SJSA1 (cell line): ENCODE measurements around the gene MIR17HG. TPM values are rescaled to one million over a fixed set of nuclear protein-coding genes. Genes with fewer than 3 reads are reported as not detected.
"Not testable (repeated sequence)": the region's sequence is repeated elsewhere in the genome, so short reads cannot be mapped to it uniquely, and the experiment has no call there.

Experiments
- DNase-seq, 2 experiments: peaks; one replicate each; pipeline ENCODE4 v3.0.0-alpha.2; 2015 to 2020; ENCODE audit warnings: low spot score in 2 of 2, low read depth in 1 of 2
- H3K27ac ChIP-seq: fragments of 250-450 bp; sonication (Bioruptor Pico); 2 replicates; pipeline ENCODE4 v1.5.1; 2020; ENCODE audit warnings: mild to moderate bottlenecking, moderate library complexity
- H3K27me3 ChIP-seq: fragments of 250-450 bp; sonication (Bioruptor Pico); replicated peaks from 2 replicates; pipeline ENCODE4 v1.5.1; 2020; ENCODE audit warnings: mild to moderate bottlenecking, moderate library complexity
- H3K36me3 ChIP-seq: fragments of 250-450 bp; sonication (Bioruptor Pico); 2 replicates; pipeline ENCODE4 v1.5.1; 2020; ENCODE audit warnings: mild to moderate bottlenecking
- H3K4me1 ChIP-seq: fragments of 250-450 bp; sonication (Bioruptor Pico); replicated peaks from 2 replicates; pipeline ENCODE4 v1.6.1; 2021; ENCODE audit warnings: mild to moderate bottlenecking
- H3K4me3 ChIP-seq: fragments of 250-450 bp; sonication (Bioruptor Pico); 2 replicates; pipeline ENCODE4 v1.5.1; 2020; ENCODE audit warnings: mild to moderate bottlenecking
- H3K9me3 ChIP-seq: fragments of 250-450 bp; sonication (Bioruptor Pico); replicated peaks from 2 replicates; pipeline ENCODE4 v1.5.1; 2020; ENCODE audit warnings: mild to moderate bottlenecking
- total RNA-seq: library from RNA; depleted of rRNA; stranded (reverse); fragments of >200 nt; shearing (Covaris generic); gene quantifications from 2 replicates; pipeline ENCODE4 v1.2.3, GENCODE V29; 2014

Gene MIR17HG
- total RNA-seq, 1 experiment from 2014 or later, result 3.0 TPM

- Histone ChIP-seq H3K27me3 (peaks cover 8% of the 10 kb centered on the region; the same call in 1 of the 2 replicates), H3K4me3 (no peak overlapping the region), H3K27ac (no peak overlapping the region), H3K9me3 (no peaks in the 10 kb centered on the region), H3K4me1 (no peaks in the 10 kb centered on the region), H3K36me3 (no peaks in the 10 kb centered on the region)
- no peak for DNase-seq
Observed at GRCh38 chr13:91319996-91320395, 27.5 kb upstream of the MIR17HG start.

GRCh38 chr13:91320990-91321389 lies 26.5 kb upstream of the MIR17HG start:
- not testable (repeated sequence) for H3K27me3 ChIP-seq, H3K4me3 ChIP-seq, H3K4me1 ChIP-seq, H3K27ac ChIP-seq, H3K9me3 ChIP-seq, H3K36me3 ChIP-seq, DNase-seq

GRCh38 chr13:91323349-91323748 lies 24.1 kb upstream of the MIR17HG start:
- Histone ChIP-seq H3K4me3 (no peak overlapping the region), H3K27ac (no peak overlapping the region), H3K27me3 (peaks cover 5% of the 10 kb centered on the region; the same call in 1 of the 2 replicates), H3K36me3 (no peaks in the 10 kb centered on the region), H3K4me1 (no peaks in the 10 kb centered on the region), H3K9me3 (no peaks in the 10 kb centered on the region)
- no peak for DNase-seq

GRCh38 chr13:91326146-91326545 lies 21.3 kb upstream of the MIR17HG start:
- no peaks in the 10 kb centered on the region for H3K36me3 ChIP-seq
- no peaks in the 10 kb centered on the region for H3K4me1 ChIP-seq
- peaks cover 5% of the 10 kb centered on the region; the same call in 1 of the 2 replicates for H3K27me3 ChIP-seq
- H3K27ac ChIP-seq, result no peak overlapping the region
- no peaks in the 10 kb centered on the region for H3K9me3 ChIP-seq
- no peak for DNase-seq
- no peak overlapping the region for H3K4me3 ChIP-seq

GRCh38 chr13:91328726-91329125 lies 18.8 kb upstream of the MIR17HG start:
- Histone ChIP-seq H3K4me3 (no peak overlapping the region), H3K27me3 (peaks cover 5% of the 10 kb centered on the region; the same call in 1 of the 2 replicates), H3K36me3 (no peaks in the 10 kb centered on the region), H3K27ac (no peak overlapping the region), H3K4me1 (no peaks in the 10 kb centered on the region), H3K9me3 (no peaks in the 10 kb centered on the region)
- no peak for DNase-seq

- Histone ChIP-seq H3K4me3 (no peak overlapping the region), H3K27ac (no peak overlapping the region), H3K4me1 (no peaks in the 10 kb centered on the region), H3K27me3 (peaks cover 5% of the 10 kb centered on the region; the same call in 1 of the 2 replicates), H3K9me3 (no peaks in the 10 kb centered on the region), H3K36me3 (no peaks in the 10 kb centered on the region)
- no peak for DNase-seq
Observed at GRCh38 chr13:91329733-91330132, 17.8 kb upstream of the MIR17HG start.

GRCh38 chr13:91331047-91331915 lies 16.2 kb upstream of the MIR17HG start:
- H3K27ac ChIP-seq, result no peak overlapping the region
- peaks cover 4% of the 10 kb centered on the region; the same call in 1 of the 2 replicates for H3K27me3 ChIP-seq
- H3K36me3 ChIP-seq, result no peaks in the 10 kb centered on the region
- no peaks in the 10 kb centered on the region for H3K9me3 ChIP-seq
- H3K4me3 ChIP-seq, result no peak overlapping the region
- no peak for DNase-seq
- H3K4me1 ChIP-seq, result no peaks in the 10 kb centered on the region

GRCh38 chr13:91346062-91346461 lies 1.4 kb upstream of the MIR17HG start:
- Histone ChIP-seq H3K27ac (no peak overlapping the region), H3K36me3 (peaks cover 30% of the 10 kb centered on the region), H3K27me3 (peaks cover 41% of the 10 kb centered on the region), H3K9me3 (peaks cover 3% of the 10 kb centered on the region; the same call in 1 of the 2 replicates), H3K4me3 (no peak overlapping the region), H3K4me1 (peaks cover 16% of the 10 kb centered on the region)
- DNase-seq, result no peak

- peaks cover 16% of the 10 kb centered on the region for H3K4me1 ChIP-seq
- peaks cover 3% of the 10 kb centered on the region; the same call in 1 of the 2 replicates for H3K9me3 ChIP-seq
- peaks cover 38% of the 10 kb centered on the region for H3K36me3 ChIP-seq
- H3K27ac ChIP-seq, result no peak overlapping the region
- H3K27me3 ChIP-seq, result peaks cover 40% of the 10 kb centered on the region
- peak overlapping the region; percentile 100 for H3K4me3 ChIP-seq
- no peak for DNase-seq
Observed at GRCh38 chr13:91346850-91347201, 661 bp upstream of the MIR17HG start.

GRCh38 chr13:91347996-91348905 lies 764 bp downstream of the MIR17HG start:
- Histone ChIP-seq H3K36me3 (peaks cover 50% of the 10 kb centered on the region), H3K9me3 (peaks cover 3% of the 10 kb centered on the region; the same call in 1 of the 2 replicates), H3K27me3 (peaks cover 34% of the 10 kb centered on the region), H3K4me3 (peak overlapping the region; percentile 100), H3K4me1 (peaks cover 16% of the 10 kb centered on the region), H3K27ac (peak overlapping the region; percentile 89)
- peak; percentile 31 to 44 for DNase-seq

- Histone ChIP-seq H3K4me3 (peak overlapping the region; percentile 100), H3K27me3 (peaks cover 29% of the 10 kb centered on the region), H3K36me3 (peaks cover 57% of the 10 kb centered on the region), H3K9me3 (peaks cover 3% of the 10 kb centered on the region; the same call in 1 of the 2 replicates), H3K27ac (peak overlapping the region; percentile 89), H3K4me1 (peaks cover 16% of the 10 kb centered on the region)
- peak; percentile 84 to 86 for DNase-seq
Observed at GRCh38 chr13:91348906-91349435, 1.5 kb downstream of the MIR17HG start.

GRCh38 chr13:91349992-91350911 lies 2.8 kb downstream of the MIR17HG start:
- DNase-seq, result no peak
- peaks cover 3% of the 10 kb centered on the region; the same call in 1 of the 2 replicates for H3K9me3 ChIP-seq
- H3K27ac ChIP-seq, result no peak overlapping the region
- H3K36me3 ChIP-seq, result peaks cover 70% of the 10 kb centered on the region
- H3K4me3 ChIP-seq, result no peak overlapping the region
- peaks cover 17% of the 10 kb centered on the region for H3K27me3 ChIP-seq
- peaks cover 16% of the 10 kb centered on the region for H3K4me1 ChIP-seq

GRCh38 chr13:91351123-91351522 lies 3.6 kb downstream of the MIR17HG start:
- Histone ChIP-seq H3K27ac (no peak overlapping the region), H3K27me3 (peaks cover 10% of the 10 kb centered on the region), H3K4me3 (no peak overlapping the region), H3K36me3 (peaks cover 75% of the 10 kb centered on the region), H3K9me3 (peaks cover 3% of the 10 kb centered on the region; the same call in 1 of the 2 replicates), H3K4me1 (peaks cover 16% of the 10 kb centered on the region)
- DNase-seq, result no peak
